Activated CD4-positive, alpha-beta T cell treated with anti-CD3 and anti-CD28 coated beads, Interleukin-2, amount 10 ng/mL, durations not matched to agents 7 days and 5 days (primary cell): ENCODE data around the gene MRPL38. TPM values are rescaled to one million over a fixed set of nuclear protein-coding genes. Genes with fewer than 3 reads are reported as not detected.
"Not testable (repeated sequence)": the region's sequence is repeated elsewhere in the genome, so short reads cannot be mapped to it uniquely, and the experiment has no call there.

Source experiments
- CTCF ChIA-PET: fragments of 350-600 bp; sonication (Branson Sonifier 250); formaldehyde crosslinking; loops from one replicate; lab custom pipeline; 2021; ENCODE audit warnings: antibody characterized with exemption; lab: Charles Lee
- POLR2A ChIA-PET: fragments of 350-600 bp; sonication (Branson Sonifier 250); formaldehyde crosslinking; loops from one replicate; lab custom pipeline; 2021; ENCODE audit warnings: antibody characterized with exemption; lab: Charles Lee
- DNase-seq: peaks from one replicate; pipeline ENCODE4 v3.0.0-alpha.2; 2020
- H3K27ac Mint-ChIP-seq: one replicate; pipeline ENCODE4 v1.8.0; 2021; ENCODE audit warnings: mild to moderate bottlenecking, moderate library complexity, mixed read lengths
- H3K27me3 Mint-ChIP-seq: one replicate; pipeline ENCODE4 v1.8.0; 2021; ENCODE audit warnings: mixed read lengths
- H3K36me3 Mint-ChIP-seq: one replicate; pipeline ENCODE4 v1.8.0; 2021; ENCODE audit warnings: low read depth, mixed read lengths
- H3K4me1 Mint-ChIP-seq: one replicate; pipeline ENCODE4 v1.8.0; 2021; ENCODE audit warnings: mixed read lengths
- H3K4me3 Mint-ChIP-seq: one replicate; pipeline ENCODE4 v1.8.0; 2021; ENCODE audit warnings: mild to moderate bottlenecking, moderate library complexity, mixed read lengths
- H3K9me3 Mint-ChIP-seq: one replicate; pipeline ENCODE4 v1.8.0; 2021; ENCODE audit warnings: mixed read lengths
- total RNA-seq, 2 experiments: library from RNA; stranded (reverse); gene quantifications; one replicate each; pipeline ENCODE4 v1.2.3, GENCODE V29; 2021

MRPL38 gene
- total RNA-seq, 2 experiments from 2014 or later = 95.9 to 97.5 TPM

DNA sequence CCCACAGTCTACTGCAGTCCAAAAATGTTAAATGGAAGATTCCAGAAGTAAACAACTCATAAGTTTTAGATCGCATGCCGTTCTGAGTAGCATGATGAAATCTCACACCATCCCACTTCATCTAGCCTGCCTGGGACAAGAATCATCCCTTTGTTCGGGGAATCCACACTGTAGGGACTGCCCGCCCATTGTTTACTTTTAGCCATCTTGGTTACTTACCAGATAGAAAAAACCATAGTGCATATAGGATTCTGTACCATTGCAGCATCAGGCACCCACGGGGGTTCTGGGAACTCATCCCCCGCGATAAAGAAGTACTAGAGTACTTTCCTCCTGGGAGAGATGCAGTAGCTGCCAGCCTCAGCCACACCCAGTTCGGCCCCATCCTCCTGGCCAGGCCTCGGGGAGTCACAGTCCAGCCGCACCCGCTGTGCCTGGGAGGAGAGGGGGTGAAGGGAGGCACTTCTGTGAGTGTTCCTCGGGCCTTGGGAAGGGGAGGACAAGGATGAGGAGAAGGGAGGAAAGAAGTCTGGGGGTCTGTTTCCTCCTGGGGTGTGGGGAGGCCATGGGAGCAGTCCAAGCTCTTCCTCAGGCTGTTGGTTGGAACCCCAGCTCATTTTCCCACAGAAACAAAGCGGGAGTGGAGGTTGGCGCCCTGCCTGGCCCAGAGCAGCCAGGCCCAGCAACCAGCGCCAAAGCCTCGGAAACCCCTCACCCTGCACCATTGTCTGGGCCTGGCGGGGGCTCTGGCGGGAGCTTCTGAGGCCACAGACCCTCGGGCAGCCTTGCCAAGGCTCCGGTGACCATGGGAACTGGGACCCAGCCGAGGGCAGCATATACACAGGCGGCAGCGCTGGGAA is 35.2 kb downstream of the MRPL38 start:
- no peak overlapping the region for H3K4me3 Mint-ChIP-seq
- no peak for DNase-seq
- no peaks in the 10 kb centered on the region for H3K9me3 Mint-ChIP-seq
- ChIA-PET POLR2A (no interaction called here), CTCF (interaction anchor here (0.6 to 1.3 kb wide), 3 partner anchors 8 to 35 kb away, joined by 3 to 4 read pairs (median 3); partner anchors contain the start of gene MRPL38)
- H3K4me1 Mint-ChIP-seq = peaks cover 38% of the 10 kb centered on the region
- no peaks in the 10 kb centered on the region for H3K27me3 Mint-ChIP-seq
- peaks cover 7% of the 10 kb centered on the region for H3K36me3 Mint-ChIP-seq
- H3K27ac Mint-ChIP-seq = peak overlapping the region; percentile 25

GRCh38 chr17:75868730-75869281 is 35.9 kb downstream of the MRPL38 start:
- CTCF ChIA-PET = interaction anchor here (1.3 to 2.3 kb wide), 3 partner anchors 9 to 36 kb away, joined by 3 to 9 read pairs (median 6); partner anchors contain the start of genes MRPL38 and WBP2
- H3K27me3 Mint-ChIP-seq, DNase-seq, H3K9me3 Mint-ChIP-seq, H3K4me3 Mint-ChIP-seq, H3K36me3 Mint-ChIP-seq, POLR2A ChIA-PET: not testable (repeated sequence)
- peak overlapping the region; percentile 33 for H3K27ac Mint-ChIP-seq
- H3K4me1 Mint-ChIP-seq = peaks cover 40% of the 10 kb centered on the region

DNA sequence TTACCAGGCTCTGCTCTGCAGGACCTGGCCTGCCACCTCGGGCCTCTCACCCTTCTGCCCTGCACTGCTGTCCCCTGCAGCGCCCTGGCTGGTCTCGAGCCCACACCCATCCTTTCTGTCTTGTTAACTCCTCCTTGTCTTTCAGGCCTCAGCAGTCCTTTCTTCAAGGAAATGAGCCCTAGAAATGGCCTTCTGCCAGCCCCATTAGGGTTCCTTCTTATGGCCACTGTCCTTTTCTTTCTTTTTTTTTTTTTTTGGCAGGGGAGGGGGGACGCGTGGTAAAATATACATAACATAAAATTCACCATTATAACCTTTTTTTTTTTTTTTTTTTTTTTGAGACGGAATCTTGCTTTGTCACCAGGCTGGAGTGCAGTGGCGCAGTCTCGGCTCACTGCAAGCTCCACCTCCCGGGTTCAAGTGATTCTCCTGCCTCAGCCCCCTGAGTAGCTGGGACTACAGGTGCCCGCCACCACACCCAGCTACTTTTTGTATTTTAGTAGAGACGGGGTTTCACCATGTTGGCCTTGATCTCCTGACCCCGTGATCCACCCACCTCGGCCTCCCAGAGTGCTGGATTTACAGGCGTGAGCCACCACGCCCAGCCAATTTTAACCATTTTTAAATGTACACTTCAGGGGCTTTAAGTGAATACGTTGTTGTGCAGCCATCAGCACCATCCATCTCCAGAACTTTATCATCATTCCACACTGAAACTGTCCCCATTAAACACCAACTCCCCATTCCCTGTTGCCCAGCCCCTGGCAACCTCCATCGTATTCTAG is 39.1 kb downstream of the MRPL38 start:
- H3K27ac Mint-ChIP-seq = peak overlapping the region; percentile 92
- not testable (repeated sequence) for H3K9me3 Mint-ChIP-seq, H3K4me3 Mint-ChIP-seq, H3K27me3 Mint-ChIP-seq, H3K36me3 Mint-ChIP-seq, DNase-seq
- ChIA-PET POLR2A (interaction anchor here (0.7 kb wide), 1 partner anchor 86 kb away, joined by 4 read pairs; no protein-coding TSS in a partner anchor), CTCF (interaction anchor here (1.0 to 1.9 kb wide), 7 partner anchors 10 to 139 kb away, joined by 3 to 14 read pairs (median 4); partner anchors contain the start of genes TRIM47, TRIM65 and WBP2)
- peaks cover 29% of the 10 kb centered on the region for H3K4me1 Mint-ChIP-seq

GRCh38 chr17:75864887-75865286 is 39.8 kb downstream of the MRPL38 start:
- not testable (repeated sequence) for DNase-seq, H3K27me3 Mint-ChIP-seq, H3K36me3 Mint-ChIP-seq, H3K9me3 Mint-ChIP-seq
- H3K4me3 Mint-ChIP-seq = peak overlapping the region; percentile 18
- peak overlapping the region; percentile 92 for H3K27ac Mint-ChIP-seq
- ChIA-PET POLR2A (interaction anchor here (0.7 kb wide), 1 partner anchor 86 kb away, joined by 4 read pairs; no protein-coding TSS in a partner anchor), CTCF (interaction anchor here (0.6 to 1.9 kb wide), 8 partner anchors 10 to 140 kb away, joined by 3 to 14 read pairs (median 4); partner anchors contain the start of genes TRIM47, TRIM65 and WBP2)
- peaks cover 29% of the 10 kb centered on the region for H3K4me1 Mint-ChIP-seq

- Mint-ChIP-seq H3K4me1 (peaks cover 30% of the 10 kb centered on the region), H3K36me3 (no peaks in the 10 kb centered on the region), H3K4me3 (peak overlapping the region; percentile 18), H3K27me3 (no peaks in the 10 kb centered on the region), H3K9me3 (no peaks in the 10 kb centered on the region), H3K27ac (peak overlapping the region; percentile 92)
- DNase-seq = peak; percentile 73
- ChIA-PET CTCF (interaction anchor here (0.6 to 1.9 kb wide), 8 partner anchors 9 to 140 kb away, joined by 3 to 14 read pairs (median 4); partner anchors contain the start of genes TRIM47, TRIM65 and WBP2), POLR2A (interaction anchor here (0.7 kb wide), 1 partner anchor 85 kb away, joined by 4 read pairs; no protein-coding TSS in a partner anchor)
Observed at GRCh38 chr17:75864448-75864871, 40.2 kb downstream of the MRPL38 start.

DNA sequence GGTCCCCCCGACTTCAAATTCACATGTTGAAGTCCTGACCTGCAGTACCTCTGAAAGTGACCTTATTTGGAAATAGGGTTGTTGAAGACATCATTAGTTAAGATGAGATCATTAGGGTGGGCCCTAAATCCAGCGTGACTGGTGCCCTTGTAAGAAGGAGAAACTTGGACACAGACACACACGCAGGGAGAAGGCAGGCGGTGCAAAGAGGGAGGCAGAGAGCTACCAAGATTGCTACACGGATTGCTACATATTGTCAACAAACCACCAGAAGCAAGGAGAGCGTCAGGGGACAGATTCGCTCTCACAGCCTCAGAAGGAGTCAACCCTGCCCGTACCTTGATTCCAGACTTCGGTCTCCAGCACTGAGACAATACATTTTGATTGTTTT is 42.8 kb downstream of the MRPL38 start:
- Mint-ChIP-seq H3K27ac (no peak overlapping the region), H3K36me3 (no peaks in the 10 kb centered on the region)

GRCh38 chr17:75859358-75859757 is 45.3 kb downstream of the MRPL38 start:
- POLR2A ChIA-PET = interaction anchor here (1.0 kb wide), 1 partner anchor 79 kb away, joined by 4 read pairs; a partner anchor contains a TSS
- H3K4me3 Mint-ChIP-seq, H3K27ac Mint-ChIP-seq: not testable (repeated sequence)

More for the DNA sequence above, 42.8 kb downstream of the MRPL38 start:
- H3K4me1 Mint-ChIP-seq = peaks cover 45% of the 10 kb centered on the region
- H3K4me3 Mint-ChIP-seq = no peak overlapping the region
- no peak for DNase-seq
- H3K27me3 Mint-ChIP-seq = no peaks in the 10 kb centered on the region
- no peaks in the 10 kb centered on the region for H3K9me3 Mint-ChIP-seq
- ChIA-PET POLR2A (no interaction called here), CTCF (interaction anchor here (0.6 to 4.0 kb wide), 18 partner anchors 8 to 119 kb away, joined by 3 to 22 read pairs (median 5); partner anchors contain the start of genes TRIM47, TRIM65 and UNC13D)

DNA sequence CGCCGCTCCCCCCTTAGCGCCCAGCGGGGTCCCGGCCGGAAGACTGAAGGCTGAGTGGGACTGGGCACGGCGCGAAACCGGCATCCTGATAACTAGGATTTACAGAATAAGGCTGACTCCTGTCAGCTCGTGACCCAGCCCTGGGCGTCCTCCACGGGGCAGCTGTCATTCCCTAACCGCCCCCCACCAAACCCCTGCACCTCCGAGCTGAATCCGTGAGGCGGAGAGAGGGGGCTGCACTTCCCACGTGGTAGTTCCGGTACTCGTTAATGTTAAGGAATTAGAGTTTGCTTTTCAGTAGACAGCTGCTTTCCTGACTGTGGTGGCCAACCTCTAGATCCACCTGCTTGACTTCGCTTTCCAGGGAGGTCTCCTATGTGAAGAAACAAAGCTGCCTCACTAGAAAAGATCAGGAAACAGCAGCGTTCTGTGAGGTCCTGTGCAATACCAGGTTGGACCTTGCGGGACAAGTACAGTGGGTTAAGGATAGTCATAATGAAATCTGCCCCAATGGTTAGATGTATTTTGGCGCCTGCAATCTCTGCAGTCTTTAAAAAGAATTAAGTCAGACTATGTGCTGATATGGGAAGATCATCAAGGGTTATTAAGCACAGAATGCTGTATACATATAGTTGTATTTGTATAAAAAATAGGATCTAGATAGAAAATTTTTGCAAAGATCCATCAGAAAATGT is 48.5 kb downstream of the MRPL38 start:
- peak; percentile 37 for DNase-seq
- peaks cover 38% of the 10 kb centered on the region for H3K4me1 Mint-ChIP-seq
- H3K4me3 Mint-ChIP-seq = no peak overlapping the region

More at GRCh38 chr17:75859358-75859757, 45.3 kb downstream of the MRPL38 start:
- H3K4me1 Mint-ChIP-seq = peaks cover 38% of the 10 kb centered on the region
- not testable (repeated sequence) for H3K9me3 Mint-ChIP-seq, DNase-seq, H3K27me3 Mint-ChIP-seq, H3K36me3 Mint-ChIP-seq
- CTCF ChIA-PET = interaction anchor here (1.1 to 2.8 kb wide), 6 partner anchors 12 to 39 kb away, joined by 3 to 12 read pairs (median 4); partner anchors contain the start of genes TRIM47 and TRIM65

DNA sequence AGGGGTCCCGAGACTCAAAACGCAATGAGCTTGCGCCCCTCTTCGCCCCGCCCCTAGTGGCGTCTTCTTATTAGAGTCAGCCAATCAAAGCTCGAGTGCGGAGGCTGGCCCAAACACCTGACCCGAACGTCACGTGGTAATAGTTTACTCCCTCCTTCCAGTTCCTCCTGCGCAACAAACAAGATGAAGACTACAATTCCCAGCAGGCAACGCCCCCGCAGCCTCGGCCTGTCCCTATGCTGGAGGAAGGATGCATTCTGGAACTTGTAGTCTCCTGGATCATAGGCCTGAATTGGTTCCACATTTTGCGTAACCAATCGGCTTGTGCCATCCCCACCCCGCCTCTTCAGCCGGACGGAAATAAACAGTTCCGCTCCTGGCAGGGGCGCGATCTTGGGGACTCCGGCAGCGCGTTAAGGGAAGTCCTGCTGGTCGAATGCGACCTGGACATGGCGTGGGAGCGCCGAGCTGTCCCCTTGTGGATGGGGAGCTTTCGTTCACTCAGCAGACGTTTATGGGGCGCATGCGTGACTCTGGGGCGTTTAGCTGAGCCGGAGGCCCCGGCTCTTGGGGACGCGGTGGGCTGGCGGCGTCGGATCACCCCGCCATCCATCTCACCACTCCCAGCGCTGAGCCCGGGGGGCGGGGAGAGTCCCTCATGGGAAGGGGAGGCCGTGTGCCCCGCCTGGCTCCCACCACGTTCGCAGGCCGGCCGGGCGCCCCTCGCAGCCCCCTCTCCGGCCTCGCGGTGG is 49.2 kb downstream of the MRPL38 start, which contains the start of gene WBP2:
Gene WBP2 (minus strand): TSS at position 26 of the 752 bp plus-strand sequence. CDS start 38 bp downstream, outside the sequence.
- DNase-seq = peak; percentile 99
- peaks cover 9% of the 10 kb centered on the region for H3K36me3 Mint-ChIP-seq
- no peaks in the 10 kb centered on the region for H3K27me3 Mint-ChIP-seq
- H3K4me3 Mint-ChIP-seq = no peak within 1 kb of the TSS
- ChIA-PET POLR2A (interaction anchor here (0.9 to 1.5 kb wide), 7 partner anchors 9 to 90 kb away, joined by 3 to 7 read pairs (median 5); partner anchors contain the start of gene GALK1), CTCF (interaction anchor here (0.6 to 2.9 kb wide), 18 partner anchors 9 to 267 kb away, joined by 3 to 30 read pairs (median 5); partner anchors contain the start of genes GALK1, TRIM47 and UNC13D)
- no peaks in the 10 kb centered on the region for H3K9me3 Mint-ChIP-seq
- peak within 1 kb of the TSS; percentile 93 for H3K27ac Mint-ChIP-seq
- H3K4me1 Mint-ChIP-seq = peaks cover 36% of the 10 kb centered on the region

More for the DNA sequence above, 48.5 kb downstream of the MRPL38 start:
- ChIA-PET POLR2A (interaction anchor here (1.2 to 1.5 kb wide), 3 partner anchors 24 to 91 kb away, joined by 5 to 7 read pairs (median 5); partner anchors contain the start of gene GALK1), CTCF (interaction anchor here (0.7 to 2.9 kb wide), 14 partner anchors 9 to 158 kb away, joined by 3 to 30 read pairs (median 5); partner anchors contain the start of genes GALK1, TRIM47 and UNC13D)
- peaks cover 4% of the 10 kb centered on the region for H3K36me3 Mint-ChIP-seq
- no peaks in the 10 kb centered on the region for H3K9me3 Mint-ChIP-seq
- peak overlapping the region; percentile 93 for H3K27ac Mint-ChIP-seq
- H3K27me3 Mint-ChIP-seq = no peaks in the 10 kb centered on the region

GRCh38 chr17:75854881-75855309 is 49.8 kb downstream of the MRPL38 start:
- POLR2A ChIA-PET = interaction anchor here (0.6 to 1.5 kb wide), 8 partner anchors 8 to 90 kb away, joined by 3 to 7 read pairs (median 4); partner anchors contain the start of gene GALK1
- no peak overlapping the region for H3K27ac Mint-ChIP-seq
- no peak overlapping the region for H3K4me3 Mint-ChIP-seq
- DNase-seq = no peak
- H3K9me3 Mint-ChIP-seq = no peaks in the 10 kb centered on the region
- peaks cover 36% of the 10 kb centered on the region for H3K4me1 Mint-ChIP-seq
- no peaks in the 10 kb centered on the region for H3K27me3 Mint-ChIP-seq
- CTCF ChIA-PET = interaction anchor here (0.6 to 2.9 kb wide), 18 partner anchors 10 to 267 kb away, joined by 3 to 30 read pairs (median 5); partner anchors contain the start of genes GALK1, TRIM47 and UNC13D
- peaks cover 10% of the 10 kb centered on the region for H3K36me3 Mint-ChIP-seq
